GM21528 (cell line): ENCODE results near the gene MATN1.

Experiments used
- ATAC-seq: cut with Tn5 transposase; IDR thresholded peaks from one replicate; pipeline ENCODE4 v1.9.1; 2021; ENCODE audit warnings: mild to moderate bottlenecking, moderate library complexity; ENCODE audit not compliant: unreplicated experiment, low FRiP score

The MATN1 gene

DNA sequence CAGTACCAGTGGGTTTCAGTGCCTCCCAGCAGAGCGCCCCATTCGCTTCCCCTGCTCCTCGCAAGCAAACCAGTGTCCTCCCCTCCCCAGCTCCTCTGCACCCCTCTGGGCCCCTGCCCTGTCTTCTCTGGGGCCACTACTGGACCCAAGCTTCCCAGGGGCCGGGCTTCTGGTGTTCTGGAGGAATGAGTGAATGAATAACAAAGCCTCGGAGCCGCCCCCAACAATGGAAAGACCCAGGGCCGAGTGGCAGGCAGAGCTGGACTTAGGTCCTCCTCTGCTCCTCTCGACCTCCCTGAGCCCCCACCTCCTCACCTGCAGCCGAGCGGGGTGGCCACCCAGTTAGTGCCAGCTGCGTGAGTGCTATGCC is 37.6 kb downstream of the MATN1 start:
- ATAC-seq, result no peak

DNA sequence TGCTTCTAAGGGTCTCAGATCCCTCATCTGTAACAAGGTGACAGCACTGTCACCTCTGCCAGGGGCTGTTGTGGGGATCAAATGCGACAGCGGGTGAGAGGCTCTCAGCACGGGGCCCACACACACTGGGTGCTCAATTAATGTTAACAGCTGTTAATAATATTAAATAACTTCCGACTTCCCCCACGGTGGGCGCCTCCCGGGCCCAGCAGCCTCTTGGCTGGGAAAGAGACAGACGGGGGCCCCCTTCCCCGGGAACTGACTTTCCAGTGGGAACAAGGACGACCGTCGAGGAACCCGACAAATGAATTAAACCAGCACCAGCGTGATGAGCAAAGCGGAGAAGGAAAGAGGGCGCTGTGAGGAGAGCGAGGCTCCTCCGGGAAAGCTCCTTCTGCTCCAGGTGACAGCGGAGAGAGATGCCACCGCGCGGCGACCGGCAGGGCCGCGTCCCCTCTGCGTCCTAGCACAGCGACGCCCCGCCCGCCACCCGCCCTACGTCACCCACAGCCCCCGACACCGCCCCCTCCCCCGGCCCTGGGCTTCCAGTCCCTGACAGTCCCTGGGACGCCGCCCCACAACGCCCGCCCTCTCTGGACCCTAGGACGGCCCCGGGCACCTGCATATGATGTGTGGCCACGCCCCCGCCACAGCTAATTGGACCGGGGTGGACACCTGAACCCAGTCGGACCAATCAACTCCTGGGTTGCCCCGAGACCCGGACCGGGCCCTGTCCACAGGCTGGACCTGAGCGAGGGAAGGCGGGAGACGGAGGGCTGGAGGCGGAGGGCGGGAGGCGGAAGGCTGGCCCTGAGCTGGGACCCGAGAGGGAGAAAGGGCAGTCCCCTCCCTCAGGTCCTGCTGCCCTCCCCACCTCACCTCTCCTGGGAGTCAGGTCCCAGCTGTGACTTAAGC is 38.2 kb downstream of the MATN1 start:
- no peak for ATAC-seq

DNA sequence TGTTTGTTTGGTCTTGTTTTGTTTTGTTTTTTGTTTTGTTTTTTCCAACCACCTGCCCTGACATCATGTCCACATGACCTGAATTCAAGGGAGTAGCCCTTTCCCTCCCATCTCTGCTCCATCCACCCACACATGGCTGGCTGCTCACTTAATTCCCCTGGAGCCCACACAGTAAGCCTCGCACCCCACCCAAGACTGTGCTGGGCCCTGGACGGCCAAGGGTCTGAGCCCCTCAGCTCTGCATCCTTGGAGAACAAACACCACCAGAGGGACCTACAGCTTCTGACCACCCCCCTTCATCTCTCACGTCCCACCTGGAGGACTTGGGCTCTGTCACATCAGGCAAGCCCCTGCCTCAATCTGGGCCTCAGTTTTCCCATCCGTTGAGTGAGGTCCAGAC is 39.1 kb downstream of the MATN1 start:
- no peak for ATAC-seq

DNA sequence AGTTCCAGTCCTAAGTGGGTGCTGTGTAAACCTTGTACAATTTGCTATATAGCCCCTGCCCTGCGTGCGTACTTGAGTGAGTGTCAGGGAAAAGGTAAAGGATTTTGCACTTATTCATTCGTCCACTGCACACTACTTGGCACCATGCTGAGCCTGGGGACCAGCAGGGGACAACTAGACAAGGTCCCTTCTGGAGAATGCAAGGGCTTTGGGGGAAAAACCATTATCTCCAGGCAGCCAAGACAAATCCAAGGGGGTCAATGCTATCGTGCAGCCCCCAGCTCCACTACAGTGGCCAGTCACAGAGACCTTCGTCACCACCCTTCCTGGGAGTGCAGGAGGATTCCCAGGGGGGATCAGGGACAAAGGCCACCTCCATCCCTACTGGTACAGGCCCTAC is 39.7 kb downstream of the MATN1 start:
- ATAC-seq, result no peak

DNA sequence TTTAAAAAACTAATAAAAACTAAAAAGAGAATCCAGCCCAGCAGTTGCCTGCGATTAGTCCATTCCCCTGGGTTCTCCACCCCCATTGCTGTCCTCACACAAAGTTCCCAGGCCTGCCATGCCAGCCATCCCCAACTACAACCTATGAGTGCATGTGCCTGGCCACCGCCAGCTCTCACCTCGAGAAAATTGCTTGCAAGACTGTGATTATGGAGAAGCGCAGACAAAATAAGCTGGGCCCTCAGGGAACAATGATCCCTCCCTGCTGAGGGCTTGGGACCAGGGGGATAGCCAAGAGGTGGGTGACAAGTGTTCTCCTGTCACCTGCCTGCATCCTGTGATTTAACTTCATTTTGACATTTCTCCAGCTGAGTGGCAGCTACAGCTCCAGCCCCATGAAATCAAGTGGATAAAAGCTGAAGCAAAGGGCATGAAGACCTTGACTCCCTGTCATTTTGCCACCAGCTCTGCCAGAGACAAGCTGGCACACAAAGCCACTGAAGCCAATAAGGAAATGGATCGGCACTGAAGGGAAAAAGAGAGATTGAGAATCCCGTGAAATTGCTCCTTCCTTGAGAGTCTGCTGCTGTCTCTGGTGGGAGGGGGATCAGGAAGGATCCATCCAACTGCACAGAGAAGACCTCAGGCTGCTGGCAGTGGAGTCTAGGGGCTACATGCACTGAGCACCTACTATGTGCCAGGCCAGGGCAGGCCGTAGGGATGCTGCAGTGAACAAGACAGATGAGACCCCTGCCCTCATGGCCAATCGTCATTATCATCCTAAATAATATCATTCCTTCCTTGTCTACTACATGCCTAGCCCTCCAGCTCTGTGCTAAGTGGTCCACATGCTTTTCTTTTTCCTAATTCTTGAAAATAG is 40.7 kb downstream of the MATN1 start:
- no peak for ATAC-seq

DNA sequence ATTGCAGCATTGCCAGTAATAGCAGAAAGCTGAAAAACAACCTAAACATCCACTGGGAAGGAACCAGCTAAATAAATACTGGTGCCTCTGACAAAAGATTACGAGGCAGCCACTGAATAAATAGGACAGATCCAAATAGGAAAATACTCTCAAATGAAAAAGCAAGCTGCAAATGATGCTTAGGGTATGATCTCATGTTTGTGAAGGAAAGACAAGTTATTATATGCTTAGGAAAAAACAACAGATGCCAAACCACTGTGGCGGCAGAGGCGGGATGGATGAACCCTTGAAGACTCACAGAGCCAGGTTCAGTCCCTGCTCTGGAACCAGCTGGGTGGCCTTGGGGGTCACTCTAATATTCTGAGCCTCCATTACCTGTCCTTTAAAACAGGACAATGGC is 41.6 kb downstream of the MATN1 start:
- no peak for ATAC-seq

DNA sequence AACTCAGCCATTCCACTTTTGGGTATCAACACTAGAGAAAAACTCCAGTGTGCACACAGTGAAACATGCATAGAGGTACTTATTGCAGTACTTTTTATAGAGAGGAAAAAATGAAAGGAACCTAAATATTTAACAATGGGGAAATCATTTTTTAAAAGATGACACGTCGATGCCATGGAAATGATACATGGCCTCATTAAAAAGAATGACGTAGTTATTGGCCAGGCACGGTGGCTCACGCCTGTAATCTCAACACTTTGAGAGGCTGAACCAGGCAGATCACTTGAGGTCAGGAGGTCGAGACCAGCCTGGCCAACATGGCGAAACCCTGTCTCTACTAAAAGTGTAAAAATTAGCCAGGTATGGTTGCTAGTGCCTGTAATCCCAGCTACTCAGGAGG is 42.5 kb downstream of the MATN1 start:
- no peak for ATAC-seq

DNA sequence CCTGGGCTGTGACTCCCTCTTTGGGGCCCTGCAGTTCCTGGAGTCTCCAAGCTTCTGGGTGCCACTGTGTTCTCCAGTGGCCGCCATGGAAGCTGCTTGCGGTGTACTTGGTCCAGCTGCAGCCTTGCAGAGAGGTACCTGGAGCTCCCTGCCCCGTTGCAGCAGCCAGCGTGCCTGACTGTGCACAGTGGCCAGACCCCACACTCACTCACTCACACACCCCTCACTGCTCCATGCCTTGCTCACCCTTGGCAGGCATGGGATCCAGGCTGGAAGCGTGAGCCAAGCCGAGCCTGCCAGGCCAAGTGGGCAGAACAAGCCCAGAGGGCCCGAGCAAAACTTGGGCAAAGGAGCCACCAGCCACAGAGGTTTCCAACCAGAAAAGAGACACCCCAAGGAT is 43.0 kb downstream of the MATN1 start:
- ATAC-seq, result no peak

DNA sequence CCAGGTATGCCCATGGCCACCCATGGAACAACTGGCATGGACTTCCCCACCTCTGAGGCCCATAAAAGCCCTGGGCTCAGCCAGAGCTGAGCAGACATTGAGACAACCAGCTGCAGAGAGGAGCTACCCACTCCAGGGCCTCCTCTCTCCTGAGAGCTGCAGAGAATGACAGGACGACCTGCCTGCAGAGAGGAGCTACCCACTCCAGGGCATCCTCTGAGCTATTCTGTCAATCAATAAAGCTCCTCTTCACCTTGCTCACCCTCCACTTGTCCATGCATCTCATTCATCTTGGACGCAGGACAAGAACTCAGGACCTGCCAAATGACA is 43.4 kb downstream of the MATN1 start:
- no peak for ATAC-seq

DNA sequence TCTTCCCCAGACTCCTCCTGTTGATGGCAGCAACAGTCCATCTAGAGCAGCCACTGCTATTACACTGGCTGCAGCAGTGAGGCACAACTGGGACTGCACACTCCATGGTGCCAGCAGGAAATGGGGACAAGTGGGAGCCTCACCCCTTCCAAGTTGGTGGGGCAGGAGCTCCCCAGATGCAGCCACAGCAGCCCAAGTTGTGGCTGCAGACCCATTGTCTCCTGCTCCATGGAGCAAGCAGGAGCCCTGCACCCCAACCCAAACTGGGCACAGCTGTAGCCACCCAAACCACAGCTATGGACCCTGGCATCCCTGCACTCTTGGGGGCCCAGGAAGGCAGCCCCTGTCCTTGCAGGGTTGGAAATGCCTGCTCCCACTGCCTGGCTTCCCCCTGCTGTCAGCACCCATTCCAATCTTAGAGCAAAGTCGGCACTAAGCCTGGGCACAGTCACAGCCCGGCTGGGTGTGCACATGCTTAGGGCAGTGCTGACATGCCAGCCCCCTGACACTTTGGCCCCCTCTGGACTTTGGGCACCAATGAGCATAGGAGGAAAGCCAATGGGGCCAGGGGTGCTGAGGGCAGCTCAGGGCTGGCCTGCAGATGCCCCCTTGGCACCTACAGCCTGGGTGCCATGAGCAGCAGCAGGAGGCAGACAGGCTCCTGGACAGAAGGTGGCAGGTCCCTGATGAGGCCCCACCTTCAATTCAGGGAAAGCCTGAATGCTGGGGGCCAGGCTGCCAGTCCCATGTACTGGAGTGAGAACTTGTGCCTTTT is 44.0 kb downstream of the MATN1 start:
- ATAC-seq, result no peak

DNA sequence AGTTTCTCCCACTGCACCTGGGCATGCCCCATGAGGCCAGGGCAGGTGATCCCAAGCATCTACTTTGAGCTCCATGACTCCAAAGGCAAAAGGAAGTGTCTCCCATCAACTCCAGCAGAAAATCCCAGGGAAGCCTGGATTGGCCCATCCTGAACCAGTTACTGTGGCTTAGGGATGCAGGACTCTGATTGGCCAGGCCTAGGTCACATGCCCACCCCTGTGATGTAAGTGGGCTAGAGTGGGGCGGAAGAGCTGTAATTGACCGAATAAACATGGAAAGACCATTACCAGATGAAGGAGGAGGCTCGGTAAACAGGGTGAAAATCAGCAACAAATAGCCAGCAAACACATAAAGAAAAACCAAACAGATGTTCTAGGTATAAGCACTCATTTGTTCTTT is 45.2 kb downstream of the MATN1 start:
- ATAC-seq, result no peak

DNA sequence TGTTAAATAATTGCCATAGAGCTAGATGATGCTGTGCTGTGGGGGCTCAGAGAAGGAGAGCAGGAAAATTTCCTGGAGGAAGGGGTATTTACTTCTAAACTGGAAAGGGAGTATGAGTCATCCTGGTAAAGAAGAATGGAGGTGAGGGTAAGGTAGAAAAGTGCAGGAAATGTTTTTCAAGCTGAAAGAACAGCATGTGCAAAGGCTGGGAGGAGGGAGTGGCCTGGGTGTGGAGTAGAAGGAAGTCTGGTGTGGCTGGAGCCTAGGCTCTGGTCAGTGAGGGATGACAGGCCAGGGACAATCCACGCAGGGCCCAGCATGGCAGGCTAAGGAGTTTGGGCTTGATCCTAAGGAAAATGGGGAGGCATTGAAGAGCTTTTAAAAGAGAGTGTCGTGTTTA is 45.9 kb downstream of the MATN1 start:
- ATAC-seq, result no peak

DNA sequence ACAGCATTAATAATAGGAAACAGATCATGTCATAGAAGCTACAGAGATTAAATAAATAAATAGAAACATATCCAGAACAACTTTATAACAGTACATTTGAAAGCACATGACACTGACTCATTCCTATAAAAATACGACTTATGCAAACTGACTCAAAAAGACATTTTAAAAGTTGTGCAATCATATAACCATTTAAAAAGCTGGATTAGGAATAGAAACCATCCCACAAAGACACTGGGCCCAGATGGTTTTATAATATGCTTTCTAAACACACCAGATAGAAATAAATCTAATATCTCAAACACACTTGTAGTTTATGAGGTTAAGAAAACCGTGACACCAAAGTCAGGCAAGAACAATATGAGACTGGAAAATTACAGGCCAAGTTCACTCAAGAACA is 47.6 kb downstream of the MATN1 start:
- no peak for ATAC-seq

DNA sequence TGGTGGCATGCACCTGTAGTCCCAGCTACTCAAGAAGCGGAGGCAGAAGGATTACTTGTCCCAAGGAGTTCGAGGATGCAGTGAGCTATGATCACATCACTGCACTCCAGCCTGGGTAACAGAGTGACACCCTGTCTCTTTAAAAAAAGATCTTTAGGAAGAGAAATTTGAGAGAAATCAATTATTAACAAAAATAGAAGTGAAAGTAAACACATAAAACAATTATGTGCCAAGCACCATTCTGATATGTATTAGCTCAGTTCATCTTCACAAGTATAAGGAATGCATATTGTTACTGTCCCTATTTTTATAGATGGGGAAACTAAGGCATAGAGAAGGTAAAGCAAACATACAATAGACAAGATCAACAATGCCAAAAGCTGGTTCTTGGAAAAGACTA is 48.1 kb downstream of the MATN1 start:
- ATAC-seq, result no peak

DNA sequence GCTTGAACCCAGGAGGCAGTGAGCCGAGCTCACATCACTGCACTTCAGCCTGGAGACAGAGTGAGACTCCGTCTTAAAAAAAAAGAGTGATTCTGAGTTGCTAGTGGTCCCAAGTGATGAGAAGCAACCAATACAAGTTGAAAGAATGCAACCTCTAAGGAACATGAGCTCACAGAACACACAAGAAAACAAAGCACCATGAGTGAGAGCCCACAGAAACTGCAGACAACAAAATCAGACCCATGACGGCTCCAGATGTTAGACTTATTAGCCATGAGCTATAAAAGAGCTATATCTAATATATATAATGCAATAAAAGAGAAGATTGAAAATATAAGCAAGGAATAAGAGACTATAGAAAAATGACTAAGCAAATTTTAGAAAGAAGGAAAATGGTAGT is 50.0 kb downstream of the MATN1 start:
- no peak for ATAC-seq

DNA sequence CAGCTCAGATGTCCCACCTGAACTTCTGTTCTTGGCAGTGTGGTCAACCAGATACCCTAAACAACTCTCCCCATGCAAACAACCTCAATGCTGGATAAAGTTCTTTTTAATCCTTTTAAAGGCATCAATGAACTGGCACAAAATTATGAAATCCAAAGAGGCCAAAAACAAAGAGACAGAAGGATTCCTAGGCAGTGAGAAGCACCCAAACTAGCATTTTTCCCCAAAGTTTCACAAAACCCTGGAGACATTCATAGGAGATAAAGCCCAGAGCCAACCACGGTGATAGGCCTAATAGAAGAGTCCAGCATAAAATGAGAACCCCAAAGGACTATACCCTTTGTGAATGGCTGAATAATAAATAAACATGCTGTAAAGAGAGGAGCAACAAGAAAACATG is 50.7 kb downstream of the MATN1 start:
- ATAC-seq, result no peak

DNA sequence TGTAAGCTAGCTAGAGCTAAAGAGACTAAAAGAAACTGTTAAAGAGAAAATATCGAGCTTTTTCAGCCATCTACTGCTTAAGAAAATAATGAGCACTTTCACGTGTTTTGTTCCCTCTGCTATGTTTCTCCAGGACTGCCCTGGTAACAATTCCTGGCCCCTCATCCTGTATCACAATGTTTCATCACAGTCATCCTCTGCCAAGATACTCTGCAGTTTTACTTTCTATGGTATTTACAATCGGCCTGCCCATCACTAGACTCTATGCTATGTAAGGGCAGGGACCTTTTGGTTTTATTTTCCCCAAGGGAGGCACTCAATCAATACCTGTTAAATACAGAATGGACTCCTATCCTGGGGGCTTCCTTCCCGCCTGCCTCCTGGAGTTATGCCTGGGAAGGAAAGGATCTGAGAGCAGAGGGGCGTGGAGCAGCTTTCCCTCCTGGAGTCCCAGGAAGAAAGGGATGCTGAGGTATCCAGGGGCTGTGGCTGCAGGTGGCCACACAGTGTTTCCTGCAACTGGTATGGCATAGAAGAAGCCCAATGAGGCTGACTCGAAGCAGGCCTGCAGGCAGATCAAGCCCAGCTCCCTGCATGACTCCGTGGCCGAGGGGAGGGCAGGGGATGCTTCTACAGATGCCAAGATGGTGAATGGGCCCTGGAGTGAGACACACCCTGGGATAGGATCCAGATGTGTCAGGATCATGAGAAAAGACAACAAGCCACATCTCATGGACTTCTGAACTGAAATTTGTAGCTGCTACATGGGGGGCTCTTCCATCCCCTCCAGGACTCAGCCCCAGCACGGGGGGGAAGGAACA is 52.9 kb downstream of the MATN1 start:
- no peak for ATAC-seq

DNA sequence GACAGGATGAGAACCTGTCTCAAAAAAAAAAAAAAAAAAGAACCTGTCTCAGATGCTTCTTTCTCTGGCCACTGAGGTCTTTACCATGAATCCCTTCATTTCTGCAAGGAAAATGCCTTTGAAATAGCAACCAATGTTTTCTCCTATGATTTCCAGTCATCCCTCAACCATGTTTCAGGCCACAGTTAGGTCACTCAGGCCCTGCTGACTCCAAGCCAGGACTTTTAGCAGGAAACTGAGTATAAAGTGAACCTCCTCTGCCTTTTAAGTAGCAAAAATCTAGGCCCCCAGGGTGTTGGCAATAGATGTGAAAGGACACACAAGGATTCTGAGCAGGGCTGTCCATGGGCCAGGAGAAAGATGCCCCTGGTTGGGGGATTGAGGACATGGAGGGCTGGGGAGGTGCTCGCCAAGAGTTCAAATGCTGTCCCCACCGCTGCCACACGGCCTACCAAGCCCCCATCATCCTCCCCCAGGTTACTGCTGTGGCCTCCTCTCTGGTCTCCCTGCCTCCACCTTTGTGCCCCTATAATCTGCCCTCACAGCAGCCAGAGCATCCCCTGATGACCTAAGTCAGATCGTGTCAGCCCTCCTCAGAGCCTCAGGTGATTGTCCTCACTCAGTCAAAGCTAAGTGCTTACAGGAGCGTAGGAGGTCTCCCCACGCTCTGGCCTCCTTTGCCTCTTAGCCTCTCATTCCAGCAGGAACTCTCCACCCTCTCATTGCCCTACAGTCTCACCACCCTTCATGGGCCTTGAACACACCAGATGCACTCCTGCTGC is 54.6 kb downstream of the MATN1 start:
- no peak for ATAC-seq

DNA sequence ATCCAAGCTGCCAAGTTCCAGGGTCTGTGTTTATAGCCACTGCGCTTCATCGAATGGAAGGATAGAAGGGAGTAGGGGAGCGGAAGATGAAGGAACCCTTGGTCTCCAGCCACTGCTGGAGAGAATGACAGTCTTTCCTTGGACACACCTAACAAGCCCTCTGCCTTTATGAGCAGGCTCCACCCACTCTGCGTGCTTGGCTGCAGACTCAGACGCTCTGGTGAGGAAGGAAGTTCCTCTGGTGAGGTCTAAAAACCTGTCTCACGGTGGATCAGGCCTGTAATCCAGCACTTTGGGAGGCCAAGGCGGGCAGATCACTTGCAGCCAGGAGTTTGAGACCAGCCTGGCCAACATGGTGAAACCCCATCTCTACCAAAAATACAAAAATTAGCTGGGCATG is 55.4 kb downstream of the MATN1 start:
- no peak for ATAC-seq
